AG09319 (cell line): ENCODE data around the gene SFMBT2.
"Not testable (repeated sequence)": the region's sequence is repeated elsewhere in the genome, so short reads cannot be mapped to it uniquely, and the experiment has no call there.

Source experiments
- DNase-seq: peaks from one replicate; pipeline ENCODE4 v3.0.0-alpha.2; 2010; ENCODE audit warnings: low read depth; ENCODE audit errors: extremely low read depth
- CTCF ChIP-seq: IDR thresholded peaks from 2 replicates; pipeline ENCODE4 v1.5.1; 2011; ENCODE audit warnings: low read depth, mild to moderate bottlenecking, inconsistent platforms, low read length, moderate library complexity

The SFMBT2 gene

GRCh38 chr10:7218968-7219367, 191.9 kb downstream of the SFMBT2 start:
- no peak for TF ChIP-seq CTCF
- no peak for DNase-seq

GRCh38 chr10:7212696-7213095, 198.1 kb downstream of the SFMBT2 start:
- not testable (repeated sequence) for DNase-seq

GRCh38 chr10:7211857-7212577, 198.8 kb downstream of the SFMBT2 start:
- DNase-seq: no peak
- TF ChIP-seq CTCF: no peak

- no peak for DNase-seq
- TF ChIP-seq CTCF: no peak
Observed at GRCh38 chr10:7210516-7210915, 200.3 kb downstream of the SFMBT2 start.

GRCh38 chr10:7209458-7209857, 201.4 kb downstream of the SFMBT2 start:
- DNase-seq: no peak
- TF ChIP-seq CTCF: no peak

- TF ChIP-seq CTCF: no peak
- no peak for DNase-seq
Observed at GRCh38 chr10:7206412-7207100, 204.3 kb downstream of the SFMBT2 start.

GRCh38 chr10:7205656-7206055, 205.2 kb downstream of the SFMBT2 start:
- DNase-seq: no peak
- TF ChIP-seq CTCF: no peak

GRCh38 chr10:7202793-7203355, 208.0 kb downstream of the SFMBT2 start:
- DNase-seq: no peak
- no peak for TF ChIP-seq CTCF
